OCI-LY1 (cell line): ENCODE results near the gene GABARAPL2.

Experiments used
- H2AFZ ChIP-seq: fragments of 200-600 bp; sonication (generic), shearing (Covaris generic); 2 replicates; pipeline ENCODE4 v1.6.0; 2014; ENCODE audit warnings: antibody characterized with exemption, mild to moderate bottlenecking, low read length
- H3F3A ChIP-seq: fragments of 200-600 bp; sonication (generic), shearing (Covaris generic); 2 replicates; pipeline ENCODE4 v1.6.0; 2014; ENCODE audit warnings: mild to moderate bottlenecking, antibody characterized with exemption, low read length, moderate library complexity; ENCODE audit not compliant: insufficient read depth
- H3K27ac ChIP-seq: fragments of 200-600 bp; sonication (generic); 2 replicates; pipeline ENCODE4 v1.5.1; 2014; ENCODE audit warnings: low read length, mixed run types, mild to moderate bottlenecking, low read depth; ENCODE audit not compliant: poor library complexity, severe bottlenecking
- H3K27me3 ChIP-seq: fragments of 200-600 bp; sonication (generic); 2 replicates; pipeline ENCODE4 v1.6.0; 2014; ENCODE audit warnings: antibody characterized with exemption, mild to moderate bottlenecking, low read length, moderate library complexity; ENCODE audit not compliant: insufficient read depth
- H3K36me3 ChIP-seq: fragments of 200-600 bp; sonication (generic); 2 replicates; pipeline ENCODE4 v1.6.1; 2014; ENCODE audit warnings: mild to moderate bottlenecking, antibody characterized with exemption, low read length, moderate library complexity, mixed read lengths; ENCODE audit not compliant: insufficient read depth
- H3K4me1 ChIP-seq: fragments of 200-600 bp; sonication (generic); 2 replicates; pipeline ENCODE4 v1.5.1; 2014; ENCODE audit warnings: mild to moderate bottlenecking, low read length, moderate library complexity; ENCODE audit not compliant: insufficient read depth, severe bottlenecking
- H3K4me2 ChIP-seq: fragments of 200-600 bp; sonication (generic), shearing (Covaris generic); 2 replicates; pipeline ENCODE4 v1.6.1; 2014; ENCODE audit warnings: low read length
- H3K4me3 ChIP-seq: fragments of 200-600 bp; sonication (generic); 2 replicates; pipeline ENCODE4 v1.5.1; 2014; ENCODE audit warnings: low read length, low read depth, mild to moderate bottlenecking, mixed read lengths; ENCODE audit not compliant: poor library complexity, severe bottlenecking
- H3K79me2 ChIP-seq: fragments of 200-600 bp; shearing (Covaris generic); 2 replicates; pipeline ENCODE4 v1.6.1; 2016; ENCODE audit warnings: mixed run types, low read length, mixed read lengths; ENCODE audit not compliant: insufficient read depth
- H3K9ac ChIP-seq: fragments of 200-600 bp; sonication (generic), shearing (Covaris generic); 2 replicates; pipeline ENCODE4 v1.6.1; 2014; ENCODE audit warnings: mild to moderate bottlenecking, low read length, mixed read lengths
- H3K9me2 ChIP-seq: fragments of 200-600 bp; sonication (generic), shearing (Covaris generic); 2 replicates; pipeline ENCODE4 v1.6.1; 2014; ENCODE audit warnings: low read depth, mild to moderate bottlenecking, low read length, mixed read lengths
- H3K9me3 ChIP-seq: fragments of 200-600 bp; shearing (Covaris generic); 2 replicates; pipeline ENCODE4 v1.6.1; 2014; ENCODE audit warnings: low read length, mixed read lengths
- H4K20me1 ChIP-seq: fragments of 200-600 bp; sonication (generic), shearing (Covaris generic); 2 replicates; pipeline ENCODE4 v1.6.0; 2016; ENCODE audit warnings: mild to moderate bottlenecking, low read length; ENCODE audit not compliant: insufficient read depth
- EZH2 ChIP-seq: fragments of 200-600 bp; sonication (generic), shearing (Covaris generic); IDR thresholded peaks from 2 replicates; pipeline ENCODE4 v1.8.0; 2017; ENCODE audit warnings: borderline replicate concordance, mixed run types, mild to moderate bottlenecking, antibody characterized with exemption, low read length, moderate library complexity, mixed read lengths
- TF ChIP-seq, protein P1 (sequence below): fragments of 200-600 bp; sonication (generic), shearing (Covaris generic); IDR thresholded peaks from 2 replicates; pipeline ENCODE4 v1.5.1; 2017; ENCODE audit warnings: mild to moderate bottlenecking, antibody characterized with exemption, low read length, moderate library complexity, mixed read lengths

The GABARAPL2 gene

DNA sequence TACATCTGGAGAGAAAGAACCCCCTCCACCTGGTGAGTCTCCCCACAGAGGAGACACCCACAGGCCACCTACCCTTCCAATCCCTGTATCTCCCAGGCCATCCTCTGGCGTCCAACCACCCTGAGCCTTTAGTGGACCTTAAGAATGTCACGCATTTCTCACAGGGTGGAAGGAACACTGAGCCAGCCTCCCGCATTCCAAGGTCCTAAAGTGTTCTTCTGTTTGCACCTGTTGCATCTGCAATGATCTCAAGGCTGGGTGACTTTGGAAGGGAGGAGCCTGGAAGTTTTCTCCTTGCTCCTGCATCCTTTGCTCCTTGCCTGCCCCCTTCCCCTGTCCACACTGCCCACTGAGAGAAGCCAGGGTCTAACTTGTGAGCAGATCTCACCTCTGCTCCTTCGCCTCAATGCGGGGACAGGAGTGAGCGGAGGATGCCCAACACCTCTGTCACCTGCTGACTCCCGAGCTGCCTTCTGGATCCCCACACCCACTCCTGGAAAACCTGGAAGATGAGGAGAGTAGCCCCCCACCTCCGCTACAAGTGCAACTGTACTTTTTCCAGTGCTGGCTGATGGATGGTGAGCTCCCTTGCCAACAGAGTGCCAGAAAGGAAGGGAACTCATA, 33.9 kb upstream of the GABARAPL2 start:
- Histone ChIP-seq H3K27me3 (0 out of 2 replicates have a peak, but pooled peaks cover 3% of the 10 kb centered on the region), H3K9me2 (no peaks in the 10 kb centered on the region), H3K36me3 (no peaks in the 10 kb centered on the region), H3K79me2 (no peaks in the 10 kb centered on the region), H3K9ac (no peak overlapping the region), H3F3A (no peaks in the 10 kb centered on the region), H4K20me1 (no peaks in the 10 kb centered on the region), H3K4me3 (no peak overlapping the region), H3K27ac (no peak overlapping the region), H3K4me2 (no peak overlapping the region), H3K4me1 (no peaks in the 10 kb centered on the region), H2AFZ (no peak overlapping the region), H3K9me3 (no peaks in the 10 kb centered on the region)
- TF ChIP-seq, protein P1, sequence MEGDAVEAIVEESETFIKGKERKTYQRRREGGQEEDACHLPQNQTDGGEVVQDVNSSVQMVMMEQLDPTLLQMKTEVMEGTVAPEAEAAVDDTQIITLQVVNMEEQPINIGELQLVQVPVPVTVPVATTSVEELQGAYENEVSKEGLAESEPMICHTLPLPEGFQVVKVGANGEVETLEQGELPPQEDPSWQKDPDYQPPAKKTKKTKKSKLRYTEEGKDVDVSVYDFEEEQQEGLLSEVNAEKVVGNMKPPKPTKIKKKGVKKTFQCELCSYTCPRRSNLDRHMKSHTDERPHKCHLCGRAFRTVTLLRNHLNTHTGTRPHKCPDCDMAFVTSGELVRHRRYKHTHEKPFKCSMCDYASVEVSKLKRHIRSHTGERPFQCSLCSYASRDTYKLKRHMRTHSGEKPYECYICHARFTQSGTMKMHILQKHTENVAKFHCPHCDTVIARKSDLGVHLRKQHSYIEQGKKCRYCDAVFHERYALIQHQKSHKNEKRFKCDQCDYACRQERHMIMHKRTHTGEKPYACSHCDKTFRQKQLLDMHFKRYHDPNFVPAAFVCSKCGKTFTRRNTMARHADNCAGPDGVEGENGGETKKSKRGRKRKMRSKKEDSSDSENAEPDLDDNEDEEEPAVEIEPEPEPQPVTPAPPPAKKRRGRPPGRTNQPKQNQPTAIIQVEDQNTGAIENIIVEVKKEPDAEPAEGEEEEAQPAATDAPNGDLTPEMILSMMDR, result no peak
- TF ChIP-seq EZH2, result no peak

DNA sequence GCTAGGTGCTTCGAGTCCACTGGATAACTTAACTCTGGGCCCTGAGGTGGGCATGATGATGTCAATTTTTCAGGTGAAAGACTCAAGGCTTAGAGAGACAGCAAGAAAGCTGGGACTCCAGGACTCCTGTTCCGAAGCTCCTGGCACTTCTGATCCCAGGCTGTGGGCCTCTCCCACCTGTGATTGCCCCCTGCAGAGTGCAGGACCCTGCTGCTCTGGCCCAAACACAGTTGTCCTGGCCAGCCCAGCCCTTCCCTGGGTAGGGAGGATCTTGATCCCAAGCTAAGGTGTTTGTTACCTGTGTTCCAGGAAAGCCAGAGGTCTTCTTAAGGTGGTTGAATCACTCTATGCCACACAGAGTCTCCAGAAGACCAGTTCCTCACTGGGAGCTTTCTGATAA, 33.4 kb upstream of the GABARAPL2 start:
- Histone ChIP-seq H3K4me3 (no peak overlapping the region), H3F3A (no peaks in the 10 kb centered on the region), H3K27ac (no peak overlapping the region), H3K4me2 (no peak overlapping the region), H3K27me3 (0 out of 2 replicates have a peak, but pooled peaks cover 3% of the 10 kb centered on the region), H4K20me1 (no peaks in the 10 kb centered on the region), H3K9me3 (no peaks in the 10 kb centered on the region), H3K9ac (no peak overlapping the region), H3K79me2 (no peaks in the 10 kb centered on the region), H3K36me3 (no peaks in the 10 kb centered on the region), H3K4me1 (no peaks in the 10 kb centered on the region), H2AFZ (no peak overlapping the region), H3K9me2 (no peaks in the 10 kb centered on the region)
- TF ChIP-seq, protein P1, result no peak

DNA sequence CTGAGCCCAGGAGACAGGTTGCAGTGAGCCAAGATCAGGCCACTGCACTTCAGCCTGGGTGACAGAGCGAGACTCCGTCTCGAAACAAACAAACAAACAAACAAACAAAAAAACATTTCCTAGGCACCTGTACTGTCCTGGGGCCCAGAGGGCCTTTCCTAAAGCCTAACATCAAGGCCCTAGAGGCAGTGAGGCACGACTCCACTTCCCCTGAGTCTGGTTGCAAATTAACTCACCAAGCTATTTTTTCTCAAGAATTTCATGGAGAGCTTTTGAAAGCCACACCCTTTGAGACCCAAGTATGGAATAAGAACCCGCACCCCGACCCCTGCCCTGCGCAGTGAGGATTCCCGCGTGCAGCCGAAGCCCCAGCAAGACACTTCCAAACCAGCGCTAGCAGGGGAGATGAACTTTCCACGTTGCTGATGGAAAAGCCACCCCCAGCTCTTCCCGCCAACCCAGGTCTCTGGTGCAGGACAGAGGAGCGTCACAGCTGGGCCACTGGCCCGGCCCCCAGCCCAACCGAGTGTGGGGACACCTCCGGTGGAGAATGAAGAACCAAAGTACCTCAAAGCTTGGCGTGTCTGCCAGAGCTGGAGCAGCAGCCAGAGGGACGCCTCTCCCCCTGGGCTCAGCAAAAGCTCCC, 31.5 kb upstream of the GABARAPL2 start:
- no peaks in the 10 kb centered on the region for H3K79me2 ChIP-seq
- H3K27ac ChIP-seq, result no peak overlapping the region
- no peaks in the 10 kb centered on the region for H4K20me1 ChIP-seq
- no peak overlapping the region for H3K4me2 ChIP-seq
- no peaks in the 10 kb centered on the region for H3K9me2 ChIP-seq
- H3K4me1 ChIP-seq, result no peaks in the 10 kb centered on the region
- no peaks in the 10 kb centered on the region for H3K36me3 ChIP-seq
- no peak overlapping the region for H2AFZ ChIP-seq
- no peak overlapping the region for H3K9ac ChIP-seq
- H3K27me3 ChIP-seq, result 0 out of 2 replicates have a peak, but pooled peaks cover 3% of the 10 kb centered on the region
- no peaks in the 10 kb centered on the region for H3F3A ChIP-seq
- H3K4me3 ChIP-seq, result no peak overlapping the region
- TF ChIP-seq, protein P1, result no peak
- TF ChIP-seq EZH2, result no peak
- H3K9me3 ChIP-seq, result no peaks in the 10 kb centered on the region
